ENCODE results near the gene PRIMPOL.

DNA sequence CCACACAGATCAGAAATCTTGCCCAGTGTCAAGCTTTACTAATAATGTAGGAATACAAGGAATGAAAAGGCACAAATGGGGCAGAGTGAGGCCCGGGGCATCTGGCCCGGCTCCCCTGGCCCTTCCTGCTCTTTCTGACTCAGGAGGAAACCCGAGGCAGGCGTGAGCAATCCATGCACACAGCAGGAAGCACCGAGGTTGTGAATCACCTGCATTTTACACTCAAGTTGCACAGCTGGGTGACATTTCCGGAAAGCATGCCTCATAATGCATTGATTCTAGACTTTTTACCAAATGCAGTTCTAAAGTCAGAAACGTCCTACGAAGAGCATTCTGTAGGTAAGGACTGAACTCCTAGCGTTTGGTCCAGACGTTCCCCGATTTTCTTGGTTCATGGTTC lies 38.9 kb downstream of the PRIMPOL start:
- TF ChIP-seq CTCF (conservative IDR thresholded peaks at IDR 0.05 in 1 of 2, IDR thresholded peaks at IDR 0.05 in 1 of 2; ENCODE audit: low read depth in 1 of 2, low read length in 2 of 2) (no peak), EZH2 (IDR thresholded peaks at IDR 0.05; ENCODE audit: low read length, missing control alignments) (no peak)

Measured in fibroblast of lung (primary cell).